Left hindlimb (tissue), 1 donor: ENCODE results near the gene OR5A1.

ENCODE experiments used
- DNase-seq: peaks from one replicate; pipeline ENCODE4 v3.0.0-alpha.2; 2018

OR5A1 gene

DNA sequence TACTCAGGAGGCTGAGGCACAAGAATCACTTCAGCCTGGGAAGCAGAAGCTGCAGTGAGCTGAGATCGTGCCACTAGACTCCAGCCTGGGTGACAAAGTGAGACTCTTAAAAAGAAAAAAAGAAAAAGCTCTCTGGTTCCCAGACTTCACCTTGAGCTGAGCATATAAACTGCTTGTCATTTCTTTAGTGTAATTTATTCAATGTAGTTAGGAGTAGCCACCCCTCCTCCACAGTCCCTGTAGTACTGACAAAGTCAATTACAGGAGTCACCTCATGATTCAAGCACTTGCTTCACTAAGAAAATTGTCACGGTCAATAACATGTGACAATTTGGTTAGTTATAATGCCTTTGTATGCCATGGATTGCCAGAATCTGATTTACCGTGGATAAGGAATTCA lies 44.1 kb downstream of the OR5A1 start:
- no peak for DNase-seq
